GM12892 (cell line): ENCODE results near the gene DOCK2.

Experiments used
- DNase-seq: peaks from one replicate; pipeline ENCODE4 v3.0.0; 2011; ENCODE audit not compliant: insufficient read length
- FAIRE-seq: peaks from 2 replicates; lab custom pipeline; 2011; peaks lifted over from hg19 to GRCh38; lab: Jason Lieb, UNC
- POLR2A ChIP-seq: IDR thresholded peaks from 2 replicates; pipeline ENCODE4 v1.6.1; 2011; ENCODE audit warnings: low read depth, low read length, control low read depth
- POLR2AphosphoS5 ChIP-seq: IDR thresholded peaks from 2 replicates; pipeline ENCODE4 v1.6.1; 2011; ENCODE audit warnings: low read depth, low read length, control low read depth
- TAF1 ChIP-seq: IDR thresholded peaks from 2 replicates; pipeline ENCODE4 v1.6.1; 2011; ENCODE audit warnings: low read depth, mild to moderate bottlenecking, control low read depth, low read length, borderline replicate concordance

The DOCK2 gene

GRCh38 chr5:169666365-169666764 lies 29.3 kb downstream of the DOCK2 start:
- FAIRE-seq (no peak), DNase-seq (no peak)
- TF ChIP-seq POLR2A (no peak), TAF1 (no peak), POLR2AphosphoS5 (no peak)

GRCh38 chr5:169667896-169668674 lies 31.0 kb downstream of the DOCK2 start:
- DNase-seq = no peak
- TF ChIP-seq TAF1 (no peak), POLR2AphosphoS5 (no peak), POLR2A (no peak)
- no peak for FAIRE-seq

GRCh38 chr5:169668732-169669131 lies 31.7 kb downstream of the DOCK2 start:
- no peak for DNase-seq
- TF ChIP-seq POLR2A = no peak
- no peak for TF ChIP-seq POLR2AphosphoS5
- TF ChIP-seq TAF1 = no peak
- FAIRE-seq = no peak

GRCh38 chr5:169670769-169671525 lies 33.9 kb downstream of the DOCK2 start:
- TF ChIP-seq POLR2A = no peak
- no peak for TF ChIP-seq TAF1
- no peak for TF ChIP-seq POLR2AphosphoS5
- FAIRE-seq (peak; percentile 96), DNase-seq (no peak)

GRCh38 chr5:169682026-169682425 lies 45.0 kb downstream of the DOCK2 start:
- no peak for DNase-seq
- TF ChIP-seq POLR2AphosphoS5 = no peak
- no peak for TF ChIP-seq TAF1
- no peak for TF ChIP-seq POLR2A

GRCh38 chr5:169686137-169686536 lies 49.1 kb downstream of the DOCK2 start:
- DNase-seq = no peak
- no peak for TF ChIP-seq POLR2A
- no peak for TF ChIP-seq TAF1
- TF ChIP-seq POLR2AphosphoS5 = no peak
- peak; percentile 85 for FAIRE-seq

More at GRCh38 chr5:169682026-169682425, 45.0 kb downstream of the DOCK2 start:
- FAIRE-seq = no peak

- DNase-seq (no peak), FAIRE-seq (no peak)
- TF ChIP-seq POLR2A = no peak
- TF ChIP-seq POLR2AphosphoS5 = no peak
- no peak for TF ChIP-seq TAF1
Observed at GRCh38 chr5:169688106-169688505, 51.0 kb downstream of the DOCK2 start.

GRCh38 chr5:169691471-169691870 lies 54.4 kb downstream of the DOCK2 start:
- DNase-seq (no peak), FAIRE-seq (no peak)
- TF ChIP-seq POLR2AphosphoS5 (no peak), POLR2A (no peak), TAF1 (no peak)

- no peak for DNase-seq
- no peak for FAIRE-seq
- TF ChIP-seq POLR2AphosphoS5 (no peak), POLR2A (no peak), TAF1 (no peak)
Observed at GRCh38 chr5:169694091-169694625, 57.1 kb downstream of the DOCK2 start.

GRCh38 chr5:169695025-169695625 lies 58.0 kb downstream of the DOCK2 start:
- TF ChIP-seq POLR2A (no peak), POLR2AphosphoS5 (no peak), TAF1 (no peak)
- FAIRE-seq (no peak), DNase-seq (no peak)

GRCh38 chr5:169695919-169696490 lies 58.9 kb downstream of the DOCK2 start:
- FAIRE-seq (no peak), DNase-seq (no peak)
- TF ChIP-seq POLR2A = no peak
- TF ChIP-seq POLR2AphosphoS5 = no peak
- no peak for TF ChIP-seq TAF1
